ENCODE measurements around the gene KIF20A.
"Not testable (repeated sequence)": the region's sequence is repeated elsewhere in the genome, so short reads cannot be mapped to it uniquely, and the experiment has no call there.

The KIF20A gene

DNA sequence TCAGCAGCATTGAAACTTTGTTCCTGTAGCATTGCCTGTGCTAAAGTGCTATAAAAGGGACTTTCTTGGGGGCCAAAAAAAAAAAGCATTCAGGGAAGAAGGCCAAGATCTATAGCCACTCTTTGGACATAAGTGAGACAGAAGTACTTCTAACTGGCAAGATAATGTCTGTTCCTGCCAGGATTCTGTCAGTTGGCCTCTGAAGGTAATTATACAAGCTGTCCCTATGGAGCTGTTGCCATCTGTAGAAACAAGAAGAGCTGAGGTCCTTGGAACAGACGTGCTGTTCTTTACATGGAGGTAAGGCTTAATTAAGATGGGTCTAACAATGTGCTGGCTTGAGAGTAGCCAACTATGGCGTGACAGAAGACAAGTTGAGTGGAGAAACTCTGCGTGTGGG, 9.7 kb downstream of the KIF20A start:
- no peak for DNase-seq

DNA sequence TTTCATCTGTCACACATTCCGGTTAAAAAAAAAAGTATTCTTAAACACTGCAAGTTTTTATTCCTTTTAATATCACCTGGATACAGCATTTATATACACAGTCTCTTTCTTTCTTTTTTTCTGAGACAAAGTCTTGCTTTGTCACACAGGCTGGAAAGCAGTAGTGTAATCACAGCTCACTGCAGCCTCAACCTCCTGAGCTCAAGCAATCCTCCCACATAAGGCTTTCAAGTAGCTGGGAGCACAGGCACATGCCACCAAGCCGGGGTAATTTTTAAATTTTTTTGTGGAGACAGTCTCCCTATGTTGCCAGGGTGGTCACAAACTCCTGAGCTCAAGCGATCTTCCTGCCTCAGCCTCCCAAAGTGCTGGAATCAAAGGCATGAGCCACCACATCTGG, 13.9 kb downstream of the KIF20A start:
- no peak for DNase-seq

DNA sequence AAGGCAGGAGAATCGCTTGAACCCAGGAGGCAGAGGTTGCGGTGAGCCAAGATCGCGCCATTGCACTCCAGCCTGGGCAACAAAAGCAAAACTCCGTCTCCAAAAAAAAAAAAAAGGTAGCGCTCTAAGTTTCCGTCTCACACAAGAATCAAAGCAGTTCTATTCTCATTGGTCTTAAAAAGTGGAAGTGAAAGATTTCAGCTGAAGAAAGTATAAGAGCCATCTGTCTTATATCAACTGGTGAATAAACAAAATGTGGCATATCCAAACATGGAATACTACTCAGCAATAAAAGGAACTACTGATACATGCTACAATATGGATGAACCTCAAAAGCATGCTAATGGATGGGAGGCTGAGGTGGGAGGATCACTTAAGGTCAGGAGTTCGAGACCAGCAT, 14.9 kb downstream of the KIF20A start:
- not testable (repeated sequence) for DNase-seq

DNA sequence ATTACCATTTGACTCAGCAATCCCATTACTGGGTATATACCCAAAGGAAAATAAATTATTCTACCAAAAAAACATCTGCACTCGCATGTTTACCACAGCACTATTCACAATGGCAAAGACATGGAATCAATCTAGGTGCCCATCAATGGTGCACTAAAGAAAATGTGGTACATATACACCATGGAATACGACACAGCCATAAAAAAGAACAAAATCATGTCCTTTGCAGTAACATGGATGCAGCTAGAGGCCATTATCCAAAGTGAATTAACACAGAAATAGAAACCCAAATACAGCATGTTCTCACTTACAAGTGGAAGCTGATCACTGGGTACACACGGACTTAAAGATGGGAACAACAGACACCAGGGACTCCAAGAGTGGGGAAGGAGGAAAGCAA, 32.1 kb downstream of the KIF20A start:
- no peak for DNase-seq

DNA sequence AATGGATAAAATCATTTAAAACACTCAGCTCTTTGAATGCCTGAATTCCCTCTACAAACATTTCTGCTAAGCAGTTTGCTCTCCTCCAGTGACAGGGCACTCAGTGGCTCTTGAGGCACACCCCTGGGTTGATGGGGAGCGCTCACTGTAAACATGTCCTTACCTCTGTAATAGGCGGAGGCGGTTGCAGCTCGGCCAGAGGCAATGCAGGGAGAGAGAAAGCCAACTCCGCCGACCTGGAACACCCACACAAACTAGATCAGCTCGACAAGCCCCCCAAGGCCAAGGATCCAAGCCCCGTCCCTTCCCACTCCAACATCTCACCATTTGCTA, 33.9 kb downstream of the KIF20A start:
- DNase-seq: peak in 1 of 4 experiments; percentile 27

DNA sequence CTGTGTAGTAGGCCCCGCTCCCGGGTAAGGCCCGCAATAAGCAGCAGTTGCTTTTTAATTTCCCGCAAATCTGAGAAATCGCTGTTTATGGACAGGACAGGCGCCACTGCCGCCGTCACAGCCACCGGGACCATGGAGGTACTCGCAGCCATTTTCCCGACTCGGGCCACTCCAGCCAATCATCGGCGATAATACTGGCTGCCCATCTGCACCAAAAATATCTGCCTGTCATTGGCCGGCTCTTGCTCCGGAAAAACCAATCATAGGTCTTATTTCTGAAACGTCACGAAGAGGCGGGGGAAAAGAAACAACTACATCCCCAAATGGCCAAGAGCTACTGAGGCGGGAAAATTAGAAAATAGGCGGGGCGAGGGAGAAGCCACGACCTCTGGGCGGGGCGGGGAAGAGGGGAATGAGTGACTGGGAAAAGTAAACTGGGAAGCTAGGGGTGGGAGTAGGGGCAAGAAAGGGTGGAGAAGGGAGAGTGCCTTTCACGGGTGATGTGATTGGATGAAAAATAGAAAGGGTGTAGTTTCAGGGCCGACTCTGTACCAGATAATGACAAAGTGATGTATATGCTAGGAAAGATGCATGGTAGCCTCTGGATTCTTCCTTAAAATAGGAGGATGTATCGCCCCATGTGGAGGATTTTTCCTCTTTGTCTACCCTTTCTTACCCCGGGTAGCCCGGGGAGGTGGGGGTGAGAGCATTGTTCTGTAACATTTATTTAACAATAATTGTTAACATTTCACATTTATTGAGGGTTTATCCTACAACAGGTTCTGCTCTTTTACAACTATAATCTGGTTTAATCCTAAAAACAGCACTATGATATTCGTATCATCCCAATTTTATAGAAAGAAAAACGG, 34.5 kb downstream of the KIF20A start, which contains the start of gene CDC23:
TSS of gene CDC23 (minus strand) at position 163 of the 869 bp plus-strand sequence. CDS start at position 152, 11 bp downstream.
- peak; percentile 72 to 81 (median 80) for DNase-seq

DNA sequence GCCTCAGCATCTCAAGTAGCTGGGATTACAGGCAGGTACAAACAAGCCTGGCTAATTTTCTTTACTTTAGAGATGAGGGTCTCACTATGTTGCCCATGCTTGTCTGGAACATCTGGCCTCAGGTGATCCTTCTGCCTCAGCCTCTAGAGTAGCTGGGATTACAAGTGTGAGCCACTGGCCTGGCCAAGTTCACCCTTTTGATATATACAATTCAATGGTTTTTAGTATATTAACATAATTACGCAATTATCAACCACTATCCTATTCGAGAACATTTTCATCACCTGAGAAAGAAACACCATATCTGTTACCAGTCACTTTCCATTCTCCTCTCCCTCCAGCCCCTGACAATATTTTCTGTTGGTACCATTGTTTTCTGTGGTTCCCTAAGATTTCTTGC, 37.9 kb downstream of the KIF20A start:
- no peak for DNase-seq

DNA sequence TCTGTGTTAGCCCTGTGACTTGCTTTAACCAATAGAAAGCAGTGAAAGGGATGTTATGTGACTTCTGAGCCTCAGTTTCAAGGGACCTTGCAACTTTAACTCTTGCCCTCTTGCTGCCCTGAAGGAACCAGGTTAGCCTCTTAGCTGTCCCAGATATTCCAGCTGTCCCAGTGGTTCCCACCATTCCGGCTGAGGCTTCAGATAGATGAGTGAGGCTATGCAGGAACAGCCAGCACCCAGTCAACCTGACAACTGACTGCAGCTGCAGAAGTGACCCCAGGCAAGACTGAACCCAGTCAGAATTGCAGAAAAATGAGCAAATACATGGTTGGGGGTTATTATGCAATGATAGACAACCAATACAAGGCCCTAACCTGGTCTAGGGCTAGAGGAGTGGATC, 44.6 kb downstream of the KIF20A start:
- DNase-seq: no peak

DNA sequence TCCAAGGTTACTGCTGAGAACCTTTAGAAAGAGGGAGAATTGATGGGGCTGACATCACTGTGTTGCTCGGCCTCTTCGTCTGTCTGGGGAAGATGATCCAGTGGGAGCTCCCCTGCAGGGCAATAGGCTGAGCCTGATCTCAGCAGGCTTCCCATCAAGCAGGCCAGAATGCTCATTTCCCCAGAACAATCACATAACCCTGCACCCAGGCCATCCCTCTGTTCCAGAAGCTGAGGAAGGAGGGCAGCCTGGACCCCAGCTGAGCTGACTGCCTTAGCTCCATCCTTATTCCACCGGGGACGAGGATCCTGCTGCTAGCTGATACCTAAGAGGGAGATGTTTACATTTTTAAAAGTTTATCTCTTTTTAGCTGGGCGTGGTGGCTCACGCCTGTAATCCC, 45.8 kb downstream of the KIF20A start:
- no peak for DNase-seq

DNA sequence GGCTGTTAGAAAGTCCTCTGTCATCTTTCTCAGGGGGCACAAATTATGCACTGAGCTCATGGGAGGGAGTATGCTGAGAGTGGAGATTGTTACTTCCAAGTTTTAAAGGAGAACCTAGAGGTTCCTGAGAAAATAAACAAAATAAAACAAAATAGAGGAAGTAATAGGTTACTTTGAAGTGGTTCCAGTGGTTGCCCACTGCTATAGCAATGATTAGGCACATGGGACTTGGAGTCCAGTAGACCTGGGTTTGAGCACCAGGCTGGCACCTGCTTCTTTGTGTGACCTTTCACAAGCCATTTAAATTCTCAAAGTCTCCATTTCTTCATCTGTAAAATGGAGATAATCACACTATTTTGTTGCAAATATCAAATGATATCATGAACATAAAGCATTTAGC, 48.0 kb downstream of the KIF20A start:
- no peak for DNase-seq

DNA sequence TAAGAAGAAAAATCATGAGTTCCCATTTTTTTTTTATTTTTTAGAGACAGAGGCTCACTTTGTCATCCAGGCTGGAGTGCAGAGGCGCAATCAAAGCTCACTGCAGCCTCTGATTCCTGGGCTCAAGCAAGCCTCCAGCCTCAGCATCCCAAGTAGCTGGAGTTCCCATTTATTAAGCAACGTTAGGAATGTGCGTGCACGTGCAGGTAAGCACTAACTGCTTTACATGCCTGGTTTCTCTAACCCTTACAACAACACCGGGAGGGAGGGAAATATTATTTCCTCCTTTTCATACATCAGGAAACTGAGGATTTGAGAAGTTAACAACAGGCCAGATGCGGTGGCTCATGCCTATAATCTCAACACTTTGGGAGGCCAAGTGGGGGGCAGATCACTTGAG, 50.5 kb downstream of the KIF20A start:
- DNase-seq: no peak

DNA sequence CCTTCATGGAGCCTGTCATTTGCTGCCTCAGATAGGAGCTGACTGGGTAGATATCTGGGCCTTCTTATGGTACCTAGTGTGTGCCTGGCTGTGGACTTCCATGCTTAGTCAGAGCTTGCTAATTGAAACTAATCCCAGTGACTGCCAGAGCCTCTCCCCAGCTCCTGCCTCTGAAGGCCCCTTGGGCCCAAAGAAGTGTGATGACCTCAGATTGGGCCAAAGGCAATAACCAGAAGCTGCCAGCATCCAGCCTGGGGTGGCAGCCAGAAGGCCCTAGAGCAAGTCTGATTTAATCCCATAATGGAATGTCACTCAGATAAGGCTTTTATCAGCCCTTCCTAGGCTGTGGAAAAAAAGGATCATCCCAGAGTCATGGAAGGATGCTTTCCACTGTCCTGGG, 51.3 kb downstream of the KIF20A start:
- no peak for DNase-seq

DNA sequence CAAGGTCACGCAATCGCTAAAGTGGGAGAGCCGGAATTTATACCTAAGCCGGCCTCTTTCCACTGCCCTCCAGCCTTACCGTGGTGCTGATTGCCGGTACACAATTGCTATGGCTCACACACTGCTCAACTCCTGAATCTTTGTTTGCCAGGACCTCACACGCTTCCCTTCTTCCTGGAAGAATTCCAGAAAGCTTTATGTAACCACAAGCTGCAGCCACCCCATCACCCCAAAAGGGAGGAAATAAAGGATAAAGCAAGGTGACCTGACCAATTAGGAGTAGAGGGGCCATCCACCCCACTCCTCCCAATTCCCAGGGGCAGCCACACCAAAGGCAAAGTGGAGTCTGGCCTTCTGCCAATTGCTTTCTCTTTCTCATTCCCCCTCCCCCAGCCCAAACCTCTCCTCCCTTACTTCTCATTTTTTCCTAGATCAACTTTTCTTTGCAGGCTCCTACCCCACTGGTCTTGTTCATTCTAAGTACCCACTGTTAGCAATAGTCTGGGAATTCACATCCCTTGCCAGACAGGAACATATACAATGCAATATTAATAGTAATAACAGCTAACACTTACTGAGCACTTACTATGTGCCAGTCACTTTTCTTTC, 52.2 kb downstream of the KIF20A start:
- DNase-seq: no peak

DNA sequence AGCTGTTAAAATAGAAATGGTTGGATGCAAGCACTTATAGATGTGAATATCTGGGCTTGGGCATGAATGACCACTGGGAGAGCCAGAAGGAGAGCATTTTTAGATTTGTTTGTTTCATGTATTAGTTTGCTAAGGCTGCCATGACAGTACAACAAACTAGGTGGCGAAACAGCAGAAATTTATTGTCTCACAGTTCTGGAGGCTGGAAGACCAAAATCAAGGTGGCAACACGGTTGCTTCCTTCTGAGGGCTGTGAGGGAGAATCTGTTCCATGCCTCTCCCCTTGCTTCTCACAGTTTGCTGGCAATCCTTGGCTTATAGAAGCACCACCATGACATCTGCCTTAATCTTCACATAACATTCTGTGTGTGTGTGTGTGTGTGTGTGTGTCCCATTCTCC, 54.4 kb downstream of the KIF20A start:
- DNase-seq: no peak

DNA sequence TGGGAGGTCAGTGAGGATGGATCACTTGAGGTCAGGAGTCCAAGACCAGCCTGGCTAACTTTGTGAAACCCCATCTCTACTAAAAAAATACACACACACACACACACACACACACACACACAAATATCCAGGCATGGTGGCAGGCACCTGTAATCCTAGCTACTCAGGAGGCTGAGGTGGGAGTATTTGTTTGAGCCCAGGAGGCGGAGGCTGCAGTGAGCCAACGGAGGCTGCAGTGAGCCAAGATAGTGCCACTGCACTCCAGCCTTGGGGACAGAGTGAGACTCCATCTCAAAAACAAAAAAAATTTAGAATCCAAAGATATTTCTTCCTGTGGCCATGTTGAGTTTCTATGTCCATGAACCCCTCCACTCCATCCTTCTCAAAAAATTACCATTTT, 55.7 kb downstream of the KIF20A start:
- DNase-seq: no peak
